Ishikawa (cell line): ENCODE measurements around the gene ERP44.

Source experiments
- CEBPB ChIP-seq: IDR thresholded peaks from 2 replicates; pipeline ENCODE4 v1.6.1; 2012
- CREB1 ChIP-seq: IDR thresholded peaks from 2 replicates; pipeline ENCODE4 v1.6.1; 2012; ENCODE audit warnings: low read depth
- EGR1 ChIP-seq: IDR thresholded peaks from 2 replicates; pipeline ENCODE4 v1.6.1; 2012
- EP300 ChIP-seq: IDR thresholded peaks from 2 replicates; pipeline ENCODE4 v1.6.1; 2012; ENCODE audit warnings: borderline replicate concordance
- FOXM1 ChIP-seq: IDR thresholded peaks from 2 replicates; pipeline ENCODE4 v1.6.1; 2012; ENCODE audit warnings: low read depth, borderline replicate concordance
- NFIC ChIP-seq: IDR thresholded peaks from 2 replicates; pipeline ENCODE4 v1.6.1; 2012
- RAD21 ChIP-seq: IDR thresholded peaks from 2 replicates; pipeline ENCODE4 v1.6.1; 2012; ENCODE audit warnings: low read depth
- TAF1 ChIP-seq: IDR thresholded peaks from 2 replicates; pipeline ENCODE4 v1.6.1; 2012; ENCODE audit warnings: low read depth, mild to moderate bottlenecking
- TCF12 ChIP-seq: IDR thresholded peaks from 2 replicates; pipeline ENCODE4 v1.6.1; 2012; ENCODE audit warnings: low read depth
- TEAD4 ChIP-seq: IDR thresholded peaks from 2 replicates; pipeline ENCODE4 v1.6.1; 2012
- YY1 ChIP-seq: IDR thresholded peaks from 2 replicates; pipeline ENCODE4 v1.6.1; 2012; ENCODE audit warnings: low read depth
- ZBTB7A ChIP-seq: IDR thresholded peaks from 2 replicates; pipeline ENCODE4 v1.6.1; 2012; ENCODE audit warnings: low read depth
- TF ChIP-seq, protein P1 (sequence below): IDR thresholded peaks from 2 replicates; pipeline ENCODE4 v1.6.1; 2012
- TF ChIP-seq, protein P2 (sequence below): IDR thresholded peaks from 2 replicates; pipeline ENCODE4 v1.6.1; 2012; ENCODE audit warnings: low read depth, mild to moderate bottlenecking
- TF ChIP-seq, protein P3 (sequence below): IDR thresholded peaks from 2 replicates; pipeline ENCODE4 v1.6.1; 2012

ERP44 gene

DNA sequence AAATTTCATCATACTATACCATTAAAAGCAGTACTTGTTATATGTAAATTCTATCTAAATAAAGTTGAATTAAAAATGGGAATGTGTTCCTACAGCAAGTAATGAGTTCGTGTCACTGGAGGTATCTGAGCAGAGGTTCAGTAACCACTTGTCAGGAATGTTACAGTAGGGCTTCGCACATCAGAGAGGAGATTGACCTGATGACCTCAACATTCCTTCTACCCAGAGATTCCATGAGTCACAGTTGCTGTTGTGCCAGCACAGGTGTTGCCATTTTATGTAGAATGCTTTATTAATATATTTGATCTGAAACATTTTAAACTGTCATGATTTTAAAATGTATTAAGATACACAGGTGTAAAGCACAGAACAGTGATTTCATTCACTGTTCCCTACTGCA lies 132.1 kb downstream of the ERP44 start:
- no peak for TF ChIP-seq EGR1
- TF ChIP-seq TCF12: peak; percentile 65
- TF ChIP-seq, protein P1, sequence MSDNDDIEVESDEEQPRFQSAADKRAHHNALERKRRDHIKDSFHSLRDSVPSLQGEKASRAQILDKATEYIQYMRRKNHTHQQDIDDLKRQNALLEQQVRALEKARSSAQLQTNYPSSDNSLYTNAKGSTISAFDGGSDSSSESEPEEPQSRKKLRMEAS: peak; percentile 46
- peak; percentile 36; the same call in 1 of the 2 replicates for TF ChIP-seq NFIC
- peak; percentile 79 for TF ChIP-seq TEAD4
- no peak for TF ChIP-seq CEBPB
- peak; percentile 22; the same call in 1 of the 2 replicates for TF ChIP-seq EP300
- TF ChIP-seq, protein P2, sequence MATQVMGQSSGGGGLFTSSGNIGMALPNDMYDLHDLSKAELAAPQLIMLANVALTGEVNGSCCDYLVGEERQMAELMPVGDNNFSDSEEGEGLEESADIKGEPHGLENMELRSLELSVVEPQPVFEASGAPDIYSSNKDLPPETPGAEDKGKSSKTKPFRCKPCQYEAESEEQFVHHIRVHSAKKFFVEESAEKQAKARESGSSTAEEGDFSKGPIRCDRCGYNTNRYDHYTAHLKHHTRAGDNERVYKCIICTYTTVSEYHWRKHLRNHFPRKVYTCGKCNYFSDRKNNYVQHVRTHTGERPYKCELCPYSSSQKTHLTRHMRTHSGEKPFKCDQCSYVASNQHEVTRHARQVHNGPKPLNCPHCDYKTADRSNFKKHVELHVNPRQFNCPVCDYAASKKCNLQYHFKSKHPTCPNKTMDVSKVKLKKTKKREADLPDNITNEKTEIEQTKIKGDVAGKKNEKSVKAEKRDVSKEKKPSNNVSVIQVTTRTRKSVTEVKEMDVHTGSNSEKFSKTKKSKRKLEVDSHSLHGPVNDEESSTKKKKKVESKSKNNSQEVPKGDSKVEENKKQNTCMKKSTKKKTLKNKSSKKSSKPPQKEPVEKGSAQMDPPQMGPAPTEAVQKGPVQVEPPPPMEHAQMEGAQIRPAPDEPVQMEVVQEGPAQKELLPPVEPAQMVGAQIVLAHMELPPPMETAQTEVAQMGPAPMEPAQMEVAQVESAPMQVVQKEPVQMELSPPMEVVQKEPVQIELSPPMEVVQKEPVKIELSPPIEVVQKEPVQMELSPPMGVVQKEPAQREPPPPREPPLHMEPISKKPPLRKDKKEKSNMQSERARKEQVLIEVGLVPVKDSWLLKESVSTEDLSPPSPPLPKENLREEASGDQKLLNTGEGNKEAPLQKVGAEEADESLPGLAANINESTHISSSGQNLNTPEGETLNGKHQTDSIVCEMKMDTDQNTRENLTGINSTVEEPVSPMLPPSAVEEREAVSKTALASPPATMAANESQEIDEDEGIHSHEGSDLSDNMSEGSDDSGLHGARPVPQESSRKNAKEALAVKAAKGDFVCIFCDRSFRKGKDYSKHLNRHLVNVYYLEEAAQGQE: no peak

DNA sequence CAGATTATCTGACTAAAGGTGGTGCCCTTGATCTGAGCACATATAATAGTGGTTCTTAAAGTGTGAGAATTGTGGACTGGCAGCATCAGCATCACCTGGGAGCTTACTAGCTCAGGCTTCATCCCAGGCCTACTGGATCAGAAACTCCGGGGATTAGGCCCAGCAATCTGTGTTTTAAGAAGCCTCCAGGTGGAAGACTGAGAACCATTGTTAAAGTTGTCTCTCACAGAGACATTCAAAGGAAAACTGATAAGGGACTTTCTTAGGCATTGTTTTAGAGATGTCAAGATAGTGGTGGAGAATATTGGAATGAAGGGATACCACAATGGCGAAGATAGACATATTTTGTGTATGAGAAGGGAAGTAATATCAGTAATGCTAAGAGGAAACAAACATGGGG lies 132.8 kb downstream of the ERP44 start:
- TF ChIP-seq EGR1 (no peak), TEAD4 (no peak), TCF12 (no peak), FOXM1 (no peak), CREB1 (no peak), YY1 (no peak), NFIC (no peak), CEBPB (no peak), ZBTB7A (no peak), EP300 (no peak), TAF1 (no peak), RAD21 (no peak)
- TF ChIP-seq, protein P2: no peak
- TF ChIP-seq, protein P1: no peak

DNA sequence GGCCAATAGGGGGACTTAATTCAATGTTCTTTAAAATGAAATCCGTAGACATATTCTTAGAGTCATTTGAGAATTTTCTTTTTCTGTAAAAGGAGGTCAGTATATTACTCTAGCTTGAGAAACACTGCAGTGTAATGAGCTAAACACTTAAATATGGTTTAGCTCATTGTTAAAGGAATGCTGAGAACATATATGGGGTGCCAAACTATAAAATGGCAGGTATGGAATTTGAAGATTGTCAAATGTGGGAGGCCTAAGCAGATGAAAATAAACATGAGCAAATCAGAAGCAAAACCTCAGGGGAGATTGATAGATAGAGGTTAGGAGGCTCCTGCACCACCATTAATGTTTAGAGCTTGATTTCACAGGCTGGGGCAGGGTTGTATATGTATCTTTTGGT lies 134.5 kb downstream of the ERP44 start:
- TF ChIP-seq, protein P1: no peak
- TF ChIP-seq TCF12: no peak
- no peak for TF ChIP-seq EGR1
- no peak for TF ChIP-seq RAD21
- TF ChIP-seq ZBTB7A: no peak
- TF ChIP-seq, protein P2: no peak
- TF ChIP-seq CEBPB: no peak
- TF ChIP-seq YY1: no peak
- TF ChIP-seq TAF1: no peak
- TF ChIP-seq EP300: no peak
- TF ChIP-seq CREB1: no peak
- no peak for TF ChIP-seq TEAD4
- no peak for TF ChIP-seq FOXM1
- TF ChIP-seq, protein P3, sequence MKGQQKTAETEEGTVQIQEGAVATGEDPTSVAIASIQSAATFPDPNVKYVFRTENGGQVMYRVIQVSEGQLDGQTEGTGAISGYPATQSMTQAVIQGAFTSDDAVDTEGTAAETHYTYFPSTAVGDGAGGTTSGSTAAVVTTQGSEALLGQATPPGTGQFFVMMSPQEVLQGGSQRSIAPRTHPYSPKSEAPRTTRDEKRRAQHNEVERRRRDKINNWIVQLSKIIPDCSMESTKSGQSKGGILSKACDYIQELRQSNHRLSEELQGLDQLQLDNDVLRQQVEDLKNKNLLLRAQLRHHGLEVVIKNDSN: no peak

DNA sequence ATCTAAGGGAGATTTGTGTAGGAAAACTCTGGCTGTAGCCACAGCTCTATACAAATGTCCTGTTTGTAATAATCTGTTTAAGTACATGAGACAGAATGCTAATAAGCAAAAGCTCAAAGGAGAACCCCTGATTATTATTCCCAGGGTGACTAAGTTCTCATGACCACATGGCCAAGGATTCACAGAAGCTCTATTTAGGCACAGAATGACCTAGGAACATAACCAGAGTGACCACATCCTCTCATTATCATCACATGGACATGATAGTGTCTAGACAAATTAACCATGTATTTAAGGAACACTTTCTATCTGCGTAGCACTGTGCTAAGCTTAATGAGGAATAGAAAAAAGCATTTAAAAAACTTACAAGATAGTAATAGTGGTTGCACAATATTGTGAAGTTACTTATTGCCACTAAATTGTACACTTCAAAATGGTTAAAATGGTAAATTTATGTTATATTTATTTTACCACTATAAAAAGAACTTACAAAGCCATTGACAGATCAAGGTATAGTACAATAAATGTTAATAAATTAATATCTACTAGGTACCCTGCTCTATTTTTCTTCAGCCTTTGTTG lies 136.0 kb downstream of the ERP44 start:
- TF ChIP-seq EGR1 (no peak), RAD21 (no peak), TEAD4 (no peak), ZBTB7A (no peak)

DNA sequence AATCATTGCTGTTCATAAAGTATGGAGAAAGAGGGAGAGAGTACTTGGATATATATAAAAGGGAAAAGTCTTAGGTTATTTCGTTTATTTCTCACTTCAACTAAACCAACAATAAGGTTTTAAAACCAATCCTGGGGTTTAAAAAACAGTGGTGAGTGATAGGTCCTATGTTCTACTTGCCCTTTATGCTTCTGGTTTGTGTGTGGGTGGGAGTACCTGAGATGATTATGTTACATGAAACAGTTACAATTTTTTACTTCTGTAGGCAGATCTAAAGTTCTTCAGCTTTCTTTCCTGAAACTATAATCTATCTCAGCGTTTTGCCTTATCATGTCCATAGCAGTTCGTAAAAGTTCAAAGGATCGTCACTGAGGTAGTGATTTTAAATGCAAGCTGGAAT lies 143.2 kb downstream of the ERP44 start:
- TF ChIP-seq, protein P3: no peak
